ENCODE data around the gene QPCT.
"Not testable (repeated sequence)": the region's sequence is repeated elsewhere in the genome, so short reads cannot be mapped to it uniquely, and the experiment has no call there.

The QPCT gene

DNA sequence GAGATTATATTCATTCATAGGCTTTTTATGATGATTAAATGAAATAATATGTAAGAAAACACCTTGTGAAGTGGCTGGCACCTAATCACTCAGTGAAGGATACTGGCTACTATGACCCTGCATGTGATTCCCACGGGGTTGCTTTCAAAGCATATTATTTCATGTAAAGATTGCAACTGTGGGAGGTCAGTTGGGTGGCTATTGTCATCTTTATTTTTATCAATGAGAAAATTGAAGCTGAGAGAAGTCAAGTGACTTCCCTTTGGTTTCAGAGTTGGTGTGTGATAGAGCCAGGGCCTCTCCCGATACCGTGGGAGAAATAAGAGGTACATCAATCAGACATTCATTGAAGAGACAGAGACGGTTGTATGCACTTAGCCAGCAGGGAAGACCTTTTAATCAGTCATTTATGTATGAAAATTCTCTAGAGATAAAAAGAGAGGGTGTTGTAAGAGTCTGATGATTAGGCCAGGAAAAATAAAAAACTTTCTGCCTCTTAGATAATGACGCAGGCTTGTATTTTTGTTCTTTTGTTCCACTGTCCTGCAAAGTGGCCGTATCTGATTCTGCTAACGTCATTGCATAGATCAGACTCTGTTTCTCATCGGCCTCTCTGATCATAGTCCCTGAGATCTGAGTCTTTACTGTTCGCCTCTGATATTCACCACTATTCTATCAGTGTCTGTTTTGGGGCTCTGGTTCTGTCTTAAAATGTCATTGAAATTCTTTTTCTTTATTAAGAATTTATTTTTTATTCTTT is 50.5 kb downstream of the QPCT start:
- DNase-seq: no peak

DNA sequence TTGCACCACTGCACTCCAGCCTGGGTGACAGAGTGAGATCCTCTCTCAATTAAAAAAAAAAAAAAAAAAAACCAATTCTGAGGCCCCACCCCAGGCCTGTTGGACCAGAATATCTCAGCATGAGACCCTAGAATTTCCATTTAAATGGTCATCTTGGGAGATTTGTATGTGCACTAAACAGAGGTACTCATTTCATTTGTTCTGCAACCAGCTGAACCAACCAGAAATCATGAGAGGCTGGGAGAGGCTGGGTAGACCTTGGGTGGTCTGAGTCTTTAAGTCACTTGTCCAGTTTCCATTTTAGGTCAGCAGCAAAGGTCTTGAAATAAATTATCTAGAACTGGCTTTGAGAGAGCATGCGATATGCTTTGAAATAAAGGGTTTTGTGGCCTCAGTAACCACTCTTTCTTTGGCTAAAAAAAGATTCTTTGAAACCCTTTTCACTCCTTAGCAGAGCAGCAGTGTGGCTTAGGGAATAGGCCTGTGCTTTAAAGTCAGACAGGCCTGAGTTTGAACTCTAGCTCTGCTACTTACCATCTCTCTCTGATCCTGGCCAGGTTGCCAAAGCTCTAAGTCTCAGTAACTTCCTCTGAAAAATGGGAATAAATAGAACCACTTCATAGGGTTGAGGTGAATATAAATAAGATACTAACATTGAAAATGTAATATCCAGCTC is 52.6 kb downstream of the QPCT start:
- DNase-seq: no peak

GRCh38 chr2:37398990-37399389 is 54.6 kb downstream of the QPCT start:
- no peak for DNase-seq

GRCh38 chr2:37400041-37400440 is 55.6 kb downstream of the QPCT start:
- no peak for DNase-seq

DNA sequence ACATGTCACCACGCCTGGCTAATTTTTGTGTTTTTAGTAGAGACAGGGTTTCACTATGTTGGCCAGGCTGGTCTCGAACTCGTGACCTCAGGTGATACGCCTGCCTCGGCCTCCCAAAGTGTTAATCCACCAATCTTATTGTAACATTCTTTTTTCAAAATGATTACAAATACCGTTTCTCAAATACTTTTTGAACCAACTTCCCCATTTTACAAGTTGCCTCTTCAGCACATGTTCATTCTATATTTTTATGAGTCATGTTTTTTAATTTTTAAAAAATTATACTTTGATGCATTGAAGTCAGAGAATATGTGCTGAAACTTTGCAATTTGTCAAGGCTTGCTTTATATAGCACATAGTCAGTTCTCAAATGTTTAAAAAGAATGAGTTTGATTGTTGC is 58.2 kb downstream of the QPCT start:
- DNase-seq: no peak

- no peak for DNase-seq
These were observed 61.4 kb downstream of the QPCT start for GRCh38 chr2:37405781-37406180.

GRCh38 chr2:37412231-37412630 is 67.8 kb downstream of the QPCT start:
- no peak for DNase-seq

DNA sequence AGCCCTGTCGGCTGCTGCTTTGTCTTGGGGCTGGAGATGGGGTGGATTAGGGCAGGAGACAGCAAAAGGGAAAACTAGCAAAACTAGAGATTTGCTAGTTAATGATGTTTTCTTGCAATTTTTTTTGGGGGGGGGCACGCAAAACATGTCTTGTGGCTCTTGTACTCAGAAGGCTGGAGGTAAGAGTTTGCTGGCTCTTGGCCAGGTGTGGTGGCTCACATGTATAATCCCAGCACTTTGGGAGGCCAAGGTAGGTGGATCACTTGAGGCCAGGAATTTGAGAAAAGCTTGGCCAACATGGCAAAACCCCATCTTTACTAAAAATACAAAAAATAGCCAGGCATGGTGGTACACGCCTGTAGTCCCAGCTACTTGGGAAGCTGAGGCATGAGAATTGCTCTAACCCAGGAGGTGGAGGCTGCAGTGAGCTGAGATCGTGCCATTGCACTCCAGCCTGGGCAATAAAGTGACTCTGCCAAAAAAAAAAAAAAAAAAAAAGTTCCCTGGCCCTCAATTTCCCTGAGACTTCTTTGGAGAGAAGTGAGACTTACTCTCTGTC is 69.6 kb downstream of the QPCT start:
- not testable (repeated sequence) for DNase-seq

GRCh38 chr2:37414470-37414949 is 70.1 kb downstream of the QPCT start:
- DNase-seq: peak; percentile 46

DNA sequence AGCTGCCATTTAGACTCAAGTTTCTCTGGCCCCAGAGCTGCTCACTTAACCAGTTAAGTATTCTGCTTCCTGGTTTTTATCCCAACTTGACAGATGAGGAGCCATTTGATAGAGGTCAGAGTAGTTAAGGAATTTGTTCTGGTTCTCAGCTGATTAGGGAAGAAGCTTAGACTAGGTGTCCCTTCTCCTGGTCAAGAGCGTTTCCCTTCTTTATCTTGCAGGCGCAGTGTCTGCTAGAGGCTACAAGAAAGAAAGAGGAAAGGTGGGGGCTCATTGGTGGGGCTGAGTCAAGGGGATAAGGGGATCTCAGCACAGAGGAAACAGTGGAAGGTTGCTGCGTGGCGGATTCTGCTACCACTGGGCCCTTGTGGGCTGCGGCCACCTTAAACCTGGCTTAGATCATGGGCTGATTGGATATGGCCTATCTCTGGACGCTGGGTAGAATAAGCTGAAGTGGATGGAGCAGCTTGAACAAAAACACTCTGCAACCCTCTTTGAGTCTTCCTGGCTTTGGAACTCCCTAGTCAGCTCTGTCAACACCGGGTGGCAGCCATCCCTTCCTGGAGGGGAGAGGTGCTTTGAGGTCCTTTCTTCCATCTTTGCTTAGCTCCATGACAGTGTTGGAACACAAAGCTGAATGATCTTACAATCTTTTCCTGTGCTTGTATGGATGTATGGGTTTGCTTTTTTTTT is 70.8 kb downstream of the QPCT start:
- DNase-seq: no peak

GRCh38 chr2:37417321-37417720 is 72.9 kb downstream of the QPCT start:
- DNase-seq: no peak

GRCh38 chr2:37418956-37419355 is 74.5 kb downstream of the QPCT start:
- no peak for DNase-seq

- DNase-seq: no peak
These were observed 77.3 kb downstream of the QPCT start for GRCh38 chr2:37421686-37422085.

DNA sequence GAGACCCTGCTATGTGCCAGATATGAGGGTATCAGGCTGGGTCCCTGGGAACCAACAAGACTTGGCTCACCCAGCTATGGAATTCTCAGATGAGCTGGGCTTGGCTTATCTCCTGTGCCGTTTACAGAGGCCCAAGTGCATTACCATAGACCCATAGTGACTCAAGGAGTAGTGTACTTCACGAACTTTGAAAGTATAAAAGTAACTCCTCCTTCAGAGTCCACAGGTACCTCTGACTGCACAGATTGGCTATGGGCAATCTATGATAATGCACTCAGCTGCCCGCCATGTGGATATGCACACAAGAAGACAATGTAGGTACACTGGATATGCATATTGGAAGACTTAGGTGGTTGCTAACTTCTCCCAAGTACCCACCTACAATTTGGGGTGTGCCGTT is 78.4 kb downstream of the QPCT start:
- DNase-seq: no peak
